Stimulated activated CD4-positive, alpha-beta T cell treated with anti-CD3 and anti-CD28 coated beads, Interleukin-4, amount 100 ng/mL, for 1 hour (primary cell): ENCODE results near the gene PCDH15.
"Not testable (repeated sequence)": the region's sequence is repeated elsewhere in the genome, so short reads cannot be mapped to it uniquely, and the experiment has no call there.

Experiments used
- DNase-seq: peaks from one replicate; pipeline ENCODE4 v3.0.0-alpha.2; 2020

Gene PCDH15

GRCh38 chr10:54531296-54531695 is 269.7 kb downstream of the PCDH15 start:
- no peak for DNase-seq

GRCh38 chr10:54530299-54530698 is 270.7 kb downstream of the PCDH15 start:
- no peak for DNase-seq

GRCh38 chr10:54525816-54526215 is 275.2 kb downstream of the PCDH15 start:
- DNase-seq: no peak

- not testable (repeated sequence) for DNase-seq
Measured at GRCh38 chr10:54515244-54515643, 285.8 kb downstream of the PCDH15 start.

GRCh38 chr10:54503863-54504262 is 297.2 kb downstream of the PCDH15 start:
- no peak for DNase-seq

GRCh38 chr10:54501929-54502328 is 299.1 kb downstream of the PCDH15 start:
- no peak for DNase-seq

GRCh38 chr10:54496852-54497251 is 304.2 kb downstream of the PCDH15 start:
- DNase-seq: no peak

- no peak for DNase-seq
Measured at GRCh38 chr10:54487743-54488142, 313.3 kb downstream of the PCDH15 start.

GRCh38 chr10:54485971-54486370 is 315.1 kb downstream of the PCDH15 start:
- DNase-seq: no peak

GRCh38 chr10:54484186-54484585 is 316.8 kb downstream of the PCDH15 start:
- no peak for DNase-seq

GRCh38 chr10:54478601-54479000 is 322.4 kb downstream of the PCDH15 start:
- DNase-seq: no peak

GRCh38 chr10:54477738-54478137 is 323.3 kb downstream of the PCDH15 start:
- DNase-seq: no peak

- DNase-seq: no peak
Measured at GRCh38 chr10:54470324-54470631, 330.8 kb downstream of the PCDH15 start.

- no peak for DNase-seq
Measured at GRCh38 chr10:54469587-54470323, 331.3 kb downstream of the PCDH15 start.

- no peak for DNase-seq
Measured at GRCh38 chr10:54454271-54454670, 346.8 kb downstream of the PCDH15 start.

GRCh38 chr10:54449056-54449455 is 352.0 kb downstream of the PCDH15 start:
- no peak for DNase-seq

GRCh38 chr10:54444170-54444569 is 356.9 kb downstream of the PCDH15 start:
- DNase-seq: no peak

- no peak for DNase-seq
Measured at GRCh38 chr10:54441275-54441674, 359.8 kb downstream of the PCDH15 start.

- DNase-seq: no peak
Measured at GRCh38 chr10:54434782-54435181, 366.2 kb downstream of the PCDH15 start.

- no peak for DNase-seq
Measured at GRCh38 chr10:54415483-54415882, 385.5 kb downstream of the PCDH15 start.

GRCh38 chr10:54402576-54402975 is 398.5 kb downstream of the PCDH15 start:
- DNase-seq: no peak

GRCh38 chr10:54396031-54396430 is 405.0 kb downstream of the PCDH15 start:
- DNase-seq: no peak

GRCh38 chr10:54394598-54394997 is 406.4 kb downstream of the PCDH15 start:
- DNase-seq: not testable (repeated sequence)

- no peak for DNase-seq
Measured at GRCh38 chr10:54372179-54372578, 428.9 kb downstream of the PCDH15 start.

- no peak for DNase-seq
Measured at GRCh38 chr10:54368984-54369383, 432.0 kb downstream of the PCDH15 start.
